Parathyroid adenoma (tissue), 2 donors: ENCODE data around the gene NPPA.
A peak's percentile ranks its signal among the peaks of the same experiment; 100 is the strongest.

Source experiments
- H2AFZ ChIP-seq: fragments of 300-600 bp; sonication (generic); one replicate; pipeline ENCODE4 v1.7.0; 2017; ENCODE audit warnings: antibody characterized with exemption, mild to moderate bottlenecking
- H3K27ac ChIP-seq: fragments of 300-600 bp; sonication (generic); one replicate; pipeline ENCODE4 v1.7.0; 2017
- H3K27me3 ChIP-seq: fragments of 300-600 bp; sonication (generic); one replicate; pipeline ENCODE4 v1.7.0; 2017; ENCODE audit warnings: low read length; ENCODE audit not compliant: control insufficient read depth, insufficient read depth
- H3K36me3 ChIP-seq: fragments of 300-600 bp; sonication (generic); one replicate; pipeline ENCODE4 v1.7.0; 2017; ENCODE audit warnings: low read length; ENCODE audit not compliant: control insufficient read depth, insufficient read depth
- H3K4me1 ChIP-seq: fragments of 300-600 bp; sonication (generic); one replicate; pipeline ENCODE4 v1.7.0; 2017; ENCODE audit warnings: control low read depth
- H3K4me2 ChIP-seq: fragments of 300-600 bp; sonication (generic); one replicate; pipeline ENCODE4 v1.7.0; 2017; ENCODE audit warnings: low read length
- H3K4me3 ChIP-seq: fragments of 300-600 bp; sonication (generic); one replicate; pipeline ENCODE4 v1.7.0; 2017; ENCODE audit warnings: low read depth, low read length
- H3K79me2 ChIP-seq: fragments of 300-600 bp; sonication (generic); one replicate; pipeline ENCODE4 v1.7.0; 2017; ENCODE audit warnings: control low read depth
- H3K9ac ChIP-seq: fragments of 300-600 bp; sonication (generic); one replicate; pipeline ENCODE4 v1.7.0; 2017; ENCODE audit warnings: mild to moderate bottlenecking
- H3K9me3 ChIP-seq: fragments of 300-600 bp; sonication (generic); one replicate; pipeline ENCODE4 v1.7.0; 2017; ENCODE audit warnings: low read length; ENCODE audit not compliant: control insufficient read depth
- CTCF ChIP-seq: fragments of 300-600 bp; sonication (generic); IDR thresholded peaks from one replicate; pipeline ENCODE4 v1.7.0; 2017; ENCODE audit warnings: antibody characterized with exemption, mild to moderate bottlenecking
- donor health status: primary hyperparathyroidism.

NPPA gene

GRCh38 chr1:11875094-11875493 lies 27.5 kb upstream of the NPPA start:
- Histone ChIP-seq H3K9me3 (no peaks in the 10 kb centered on the region), H3K9ac (no peak overlapping the region), H2AFZ (no peak overlapping the region), H3K36me3 (no peaks in the 10 kb centered on the region), H3K4me3 (no peak overlapping the region), H3K4me2 (no peak overlapping the region), H3K27me3 (no peaks in the 10 kb centered on the region), H3K4me1 (peaks cover 19% of the 10 kb centered on the region), H3K27ac (peak overlapping the region; percentile 76), H3K79me2 (no peaks in the 10 kb centered on the region)
- no peak for TF ChIP-seq CTCF

GRCh38 chr1:11874624-11875023 lies 27.0 kb upstream of the NPPA start:
- Histone ChIP-seq H3K4me2 (no peak overlapping the region), H3K27me3 (no peaks in the 10 kb centered on the region), H2AFZ (peak overlapping the region; percentile 75), H3K4me3 (no peak overlapping the region), H3K36me3 (no peaks in the 10 kb centered on the region), H3K9ac (no peak overlapping the region), H3K9me3 (no peaks in the 10 kb centered on the region), H3K79me2 (no peaks in the 10 kb centered on the region), H3K27ac (peak overlapping the region; percentile 76), H3K4me1 (peaks cover 19% of the 10 kb centered on the region)
- TF ChIP-seq CTCF: no peak

GRCh38 chr1:11874258-11874562 lies 26.6 kb upstream of the NPPA start:
- no peaks in the 10 kb centered on the region for H3K79me2 ChIP-seq
- no peaks in the 10 kb centered on the region for H3K27me3 ChIP-seq
- no peaks in the 10 kb centered on the region for H3K9me3 ChIP-seq
- no peak overlapping the region for H3K4me3 ChIP-seq
- no peak for TF ChIP-seq CTCF
- H2AFZ ChIP-seq: peak overlapping the region; percentile 75
- H3K9ac ChIP-seq: no peak overlapping the region
- no peaks in the 10 kb centered on the region for H3K36me3 ChIP-seq
- no peak overlapping the region for H3K4me2 ChIP-seq
- peaks cover 19% of the 10 kb centered on the region for H3K4me1 ChIP-seq
- H3K27ac ChIP-seq: peak overlapping the region; percentile 76

GRCh38 chr1:11873395-11874257 lies 26.0 kb upstream of the NPPA start:
- Histone ChIP-seq H3K9me3 (no peaks in the 10 kb centered on the region), H3K36me3 (no peaks in the 10 kb centered on the region), H3K4me2 (no peak overlapping the region), H3K27ac (peak overlapping the region; percentile 76), H3K9ac (no peak overlapping the region), H3K27me3 (no peaks in the 10 kb centered on the region), H2AFZ (peak overlapping the region; percentile 75), H3K4me1 (peaks cover 19% of the 10 kb centered on the region), H3K79me2 (no peaks in the 10 kb centered on the region), H3K4me3 (no peak overlapping the region)
- TF ChIP-seq CTCF: no peak

GRCh38 chr1:11872545-11872944 lies 25.0 kb upstream of the NPPA start:
- Histone ChIP-seq H3K9me3 (no peaks in the 10 kb centered on the region), H3K79me2 (no peaks in the 10 kb centered on the region), H3K4me2 (no peak overlapping the region)

More at GRCh38 chr1:11872545-11872944, 25.0 kb upstream of the NPPA start:
- H3K9ac ChIP-seq: no peak overlapping the region
- H3K4me1 ChIP-seq: peaks cover 19% of the 10 kb centered on the region
- peak overlapping the region; percentile 7 for H3K27ac ChIP-seq
- H3K36me3 ChIP-seq: no peaks in the 10 kb centered on the region
- no peaks in the 10 kb centered on the region for H3K27me3 ChIP-seq
- TF ChIP-seq CTCF: no peak
- no peak overlapping the region for H2AFZ ChIP-seq
- H3K4me3 ChIP-seq: no peak overlapping the region
